Hepatocyte (in vitro differentiated cells): ENCODE data around the gene CRYBA4. TPM values are rescaled to one million over a fixed set of nuclear protein-coding genes. Genes with fewer than 3 reads are reported as not detected.

Source experiments
- DNase-seq: peaks from one replicate; pipeline ENCODE4 v3.0.0-alpha.2; 2016; ENCODE audit warnings: low spot score
- H2AFZ ChIP-seq: fragments of 200-600 bp; sonication (generic); 2 replicates; pipeline ENCODE4 v1.6.0; 2016; ENCODE audit warnings: antibody characterized with exemption, mild to moderate bottlenecking
- H3K27ac ChIP-seq: fragments of 200-600 bp; sonication (generic); 2 replicates; pipeline ENCODE4 v1.5.1; 2016; ENCODE audit warnings: mild to moderate bottlenecking
- H3K27me3 ChIP-seq: fragments of 200-600 bp; sonication (generic); 2 replicates; pipeline ENCODE4 v1.6.1; 2016
- H3K36me3 ChIP-seq: fragments of 200-600 bp; sonication (generic); replicated peaks from 2 replicates; pipeline ENCODE4 v1.5.1; 2016; ENCODE audit warnings: low read depth; ENCODE audit not compliant: insufficient read depth
- H3K4me1 ChIP-seq: fragments of 200-600 bp; sonication (generic); 2 replicates; pipeline ENCODE4 v1.5.1; 2016; ENCODE audit warnings: mild to moderate bottlenecking, moderate library complexity; ENCODE audit not compliant: insufficient read depth
- H3K4me2 ChIP-seq: fragments of 200-600 bp; sonication (generic); 2 replicates; pipeline ENCODE4 v1.6.0; 2016
- H3K4me3 ChIP-seq: fragments of 200-600 bp; sonication (generic); 2 replicates; pipeline ENCODE4 v1.5.1; 2016; ENCODE audit warnings: mild to moderate bottlenecking
- H3K79me2 ChIP-seq: fragments of 200-600 bp; sonication (generic); 2 replicates; pipeline ENCODE4 v1.6.0; 2017; ENCODE audit warnings: mild to moderate bottlenecking
- H3K9me2 ChIP-seq: fragments of 200-600 bp; sonication (generic); replicated peaks from 2 replicates; pipeline ENCODE4 v1.6.0; 2017; ENCODE audit warnings: mild to moderate bottlenecking; ENCODE audit not compliant: insufficient read depth
- H3K9me3 ChIP-seq: fragments of 200-600 bp; sonication (generic); 2 replicates; pipeline ENCODE4 v1.5.1; 2016; ENCODE audit warnings: low read depth, mild to moderate bottlenecking
- H4K20me1 ChIP-seq: fragments of 200-600 bp; sonication (generic); 2 replicates; pipeline ENCODE4 v1.6.0; 2016; ENCODE audit warnings: mild to moderate bottlenecking; ENCODE audit not compliant: insufficient read depth, poor library complexity, severe bottlenecking
- EZH2 ChIP-seq: fragments of 200-600 bp; sonication (generic); IDR thresholded peaks from 2 replicates; pipeline ENCODE4 v1.6.1; 2016; ENCODE audit warnings: antibody characterized with exemption, mild to moderate bottlenecking, borderline replicate concordance
- EZH2phosphoT487 ChIP-seq: fragments of 200-600 bp; sonication (generic); IDR thresholded peaks from one replicate; pipeline ENCODE4 v1.6.1; 2018; ENCODE audit warnings: antibody characterized with exemption, mild to moderate bottlenecking, low read depth, moderate library complexity; ENCODE audit not compliant: unreplicated experiment, severe bottlenecking
- WGBS: methylation state at CpG from one replicate; pipeline ENCODE4 v1.1.6; 2016; ENCODE audit warnings: low lambda C conversion rate; ENCODE audit errors: missing lambda C conversion rate; 5-methylcytosine and 5-hydroxymethylcytosine counted together
- polyA plus RNA-seq: library from polyadenylated mRNA; unstranded; fragments of >200 nt; fragmentation: Nextera tagmentation; extraction: Ambion mirVana; gene quantifications from 2 replicates; pipeline ENCODE4 v1.2.1, GENCODE V29; 2016
- total RNA-seq: library from RNA; depleted of rRNA; stranded (reverse); fragments of >200 nt; gene quantifications from 2 replicates; pipeline ENCODE4 v1.2.3, GENCODE V29; 2014
- TF ChIP-seq, protein P1 (sequence below): fragments of 200-600 bp; sonication (generic); IDR thresholded peaks from 2 replicates; pipeline ENCODE4 v1.5.1; 2016; ENCODE audit warnings: antibody characterized with exemption, mild to moderate bottlenecking; ENCODE audit not compliant: poor library complexity

The CRYBA4 gene
- total and polyA plus RNA-seq, 2 experiments from 2014 or later: not detected

DNA sequence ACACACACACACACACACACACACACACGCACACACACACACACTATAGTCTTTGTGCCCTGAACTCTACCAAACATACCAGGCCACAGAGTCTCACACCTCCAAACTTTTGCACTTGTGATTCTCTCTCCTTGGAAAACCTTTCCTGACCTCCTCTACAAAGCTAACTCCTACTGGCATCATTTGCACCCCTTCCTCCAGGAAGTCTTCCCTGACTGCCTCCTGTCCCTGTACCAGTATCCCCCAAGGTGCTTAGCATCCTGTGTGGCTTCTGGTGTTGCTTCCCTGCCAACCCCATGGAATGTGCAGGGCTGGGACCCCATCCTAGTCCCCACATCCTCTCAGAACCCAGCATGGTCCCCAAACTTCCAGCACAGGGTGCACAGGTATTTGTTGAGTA is 40.7 kb upstream of the CRYBA4 start:
- Histone ChIP-seq H3K9me3 (no peaks in the 10 kb centered on the region), H3K27me3 (no peaks in the 10 kb centered on the region), H3K36me3 (no peaks in the 10 kb centered on the region), H3K4me1 (peaks cover 5% of the 10 kb centered on the region), H3K79me2 (peaks cover 24% of the 10 kb centered on the region), H2AFZ (no peak overlapping the region), H3K4me2 (no peak overlapping the region), H3K4me3 (no peak overlapping the region), H4K20me1 (no peaks in the 10 kb centered on the region), H3K27ac (no peak overlapping the region), H3K9me2 (no peaks in the 10 kb centered on the region)
- 0% methylated on average over 1 of the region's 1 CpG for WGBS
- TF ChIP-seq EZH2: no peak
- TF ChIP-seq, protein P1, sequence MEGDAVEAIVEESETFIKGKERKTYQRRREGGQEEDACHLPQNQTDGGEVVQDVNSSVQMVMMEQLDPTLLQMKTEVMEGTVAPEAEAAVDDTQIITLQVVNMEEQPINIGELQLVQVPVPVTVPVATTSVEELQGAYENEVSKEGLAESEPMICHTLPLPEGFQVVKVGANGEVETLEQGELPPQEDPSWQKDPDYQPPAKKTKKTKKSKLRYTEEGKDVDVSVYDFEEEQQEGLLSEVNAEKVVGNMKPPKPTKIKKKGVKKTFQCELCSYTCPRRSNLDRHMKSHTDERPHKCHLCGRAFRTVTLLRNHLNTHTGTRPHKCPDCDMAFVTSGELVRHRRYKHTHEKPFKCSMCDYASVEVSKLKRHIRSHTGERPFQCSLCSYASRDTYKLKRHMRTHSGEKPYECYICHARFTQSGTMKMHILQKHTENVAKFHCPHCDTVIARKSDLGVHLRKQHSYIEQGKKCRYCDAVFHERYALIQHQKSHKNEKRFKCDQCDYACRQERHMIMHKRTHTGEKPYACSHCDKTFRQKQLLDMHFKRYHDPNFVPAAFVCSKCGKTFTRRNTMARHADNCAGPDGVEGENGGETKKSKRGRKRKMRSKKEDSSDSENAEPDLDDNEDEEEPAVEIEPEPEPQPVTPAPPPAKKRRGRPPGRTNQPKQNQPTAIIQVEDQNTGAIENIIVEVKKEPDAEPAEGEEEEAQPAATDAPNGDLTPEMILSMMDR: no peak
- no peak for TF ChIP-seq EZH2phosphoT487
- DNase-seq: no peak

DNA sequence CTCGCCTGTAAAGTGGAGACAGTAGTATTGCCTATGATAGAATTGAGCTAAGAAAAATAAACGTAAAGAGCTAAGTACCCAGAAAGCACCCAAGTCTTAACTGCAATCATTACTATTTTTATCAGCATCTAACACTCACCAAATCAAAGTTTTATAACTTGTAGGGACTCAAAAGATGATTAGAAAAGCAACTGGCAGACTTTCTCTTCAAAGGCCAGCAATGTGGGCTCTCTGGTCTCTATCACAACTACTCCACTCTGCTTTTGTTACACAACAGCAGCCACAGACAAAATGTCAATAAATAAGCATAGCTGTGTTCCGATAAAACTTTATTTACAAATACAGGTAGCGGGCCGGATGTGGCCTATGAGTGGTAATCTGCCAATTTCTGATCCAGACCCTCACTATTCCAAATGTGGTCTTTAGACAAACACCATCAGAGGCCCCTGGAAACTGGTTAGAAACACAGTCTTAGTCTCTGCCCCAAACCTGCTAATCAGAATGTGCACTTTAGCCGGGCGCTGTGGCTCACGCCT is 40.1 kb upstream of the CRYBA4 start:
- Histone ChIP-seq H4K20me1 (no peaks in the 10 kb centered on the region), H3K79me2 (peaks cover 20% of the 10 kb centered on the region), H3K27ac (no peak overlapping the region), H3K4me3 (no peak overlapping the region), H3K4me2 (no peak overlapping the region), H3K9me3 (no peaks in the 10 kb centered on the region), H2AFZ (no peak overlapping the region), H3K4me1 (peaks cover 5% of the 10 kb centered on the region), H3K36me3 (no peaks in the 10 kb centered on the region), H3K27me3 (no peaks in the 10 kb centered on the region), H3K9me2 (no peaks in the 10 kb centered on the region)
- no peak for DNase-seq
- TF ChIP-seq, protein P1: no peak
- no peak for TF ChIP-seq EZH2phosphoT487
- TF ChIP-seq EZH2: no peak
- WGBS: 94% methylated on average over 8 of the region's 8 CpGs

DNA sequence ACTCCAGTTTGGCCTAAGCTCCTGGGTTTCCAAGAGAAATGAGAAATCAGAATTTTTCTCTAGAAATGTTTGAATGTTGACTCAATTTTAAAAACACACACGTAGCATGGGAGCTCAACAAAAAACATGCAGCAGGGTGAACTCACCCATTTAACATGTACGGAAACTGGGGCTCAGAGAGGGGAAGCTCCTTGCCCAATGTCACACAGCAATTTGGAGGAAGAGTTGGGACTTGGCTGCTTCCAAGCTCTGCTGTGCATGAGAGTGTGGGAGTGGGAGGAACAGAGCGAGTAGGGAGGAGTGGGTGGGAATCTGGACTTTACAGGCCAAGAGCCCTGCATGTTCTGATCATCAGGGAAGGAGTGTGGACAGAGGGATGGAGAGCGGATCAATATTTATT is 37.8 kb upstream of the CRYBA4 start:
- peaks cover 33% of the 10 kb centered on the region for H3K79me2 ChIP-seq
- no peak overlapping the region for H3K4me2 ChIP-seq
- 72% methylated on average over 4 of the region's 4 CpGs for WGBS

More for the DNA sequence above, 37.8 kb upstream of the CRYBA4 start:
- Histone ChIP-seq H2AFZ (no peak overlapping the region), H3K9me2 (no peaks in the 10 kb centered on the region), H3K27me3 (no peaks in the 10 kb centered on the region), H3K9me3 (no peaks in the 10 kb centered on the region), H3K27ac (no peak overlapping the region), H3K36me3 (no peaks in the 10 kb centered on the region), H3K4me3 (no peak overlapping the region), H3K4me1 (peaks cover 5% of the 10 kb centered on the region), H4K20me1 (no peaks in the 10 kb centered on the region)
- TF ChIP-seq, protein P1: no peak
- TF ChIP-seq EZH2: no peak
- no peak for TF ChIP-seq EZH2phosphoT487
- DNase-seq: no peak
